Kidney glomerular epithelial cell (primary cell): ENCODE results near the gene NFIA.

Experiments
- DNase-seq: peaks from one replicate; lab custom pipeline; 2025; lab: John Stamatoyannopoulos, UW

NFIA gene

DNA sequence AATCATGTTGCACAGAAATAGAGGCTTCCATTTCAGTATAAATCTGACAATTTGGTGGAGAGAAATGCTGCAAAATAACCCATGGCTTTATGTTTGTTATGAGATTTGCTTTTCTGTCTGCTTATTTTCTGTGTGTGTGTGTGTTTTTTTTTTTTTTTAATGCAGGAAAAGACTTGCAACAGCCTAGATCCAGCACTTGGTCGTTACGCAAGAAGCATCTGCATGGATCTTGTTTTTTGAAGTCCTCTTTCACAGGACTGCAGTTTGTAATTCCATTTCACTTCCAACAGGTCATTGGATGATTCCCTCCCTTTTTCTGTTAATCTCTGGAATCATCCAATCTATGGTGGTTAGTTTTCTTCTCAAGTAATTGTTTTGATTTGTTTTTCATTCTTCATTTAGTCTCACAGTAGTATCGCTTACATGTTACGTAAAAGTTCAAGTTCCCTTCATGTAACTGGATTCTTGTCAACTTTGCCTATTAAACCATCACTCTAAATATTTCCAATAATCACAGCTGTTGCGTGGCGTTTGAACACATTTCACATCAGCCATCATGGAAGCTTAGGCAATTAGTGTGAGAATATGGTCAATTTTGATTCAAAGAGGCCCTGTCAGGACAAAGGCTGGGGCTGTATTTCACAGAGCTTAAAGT lies 312.9 kb downstream of the NFIA start:
- DNase-seq = no peak

DNA sequence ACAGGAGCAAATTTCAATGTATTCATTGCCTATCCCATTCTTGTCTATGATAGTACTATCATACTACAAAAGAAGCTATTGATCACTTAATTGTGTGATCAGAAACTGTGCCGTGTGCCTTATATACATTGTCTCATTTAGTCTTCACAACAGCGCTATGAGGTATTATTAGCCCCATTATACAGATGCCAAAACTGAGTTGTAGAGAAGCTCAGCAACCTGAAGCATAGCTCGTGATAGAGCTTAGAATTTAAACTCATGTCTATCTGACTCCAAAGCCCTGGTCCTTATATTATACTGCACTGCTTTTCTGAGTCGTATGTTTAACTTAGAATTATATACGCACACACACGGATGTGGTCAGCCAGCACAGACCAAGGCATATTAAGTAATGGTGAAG lies 315.1 kb downstream of the NFIA start:
- no peak for DNase-seq

DNA sequence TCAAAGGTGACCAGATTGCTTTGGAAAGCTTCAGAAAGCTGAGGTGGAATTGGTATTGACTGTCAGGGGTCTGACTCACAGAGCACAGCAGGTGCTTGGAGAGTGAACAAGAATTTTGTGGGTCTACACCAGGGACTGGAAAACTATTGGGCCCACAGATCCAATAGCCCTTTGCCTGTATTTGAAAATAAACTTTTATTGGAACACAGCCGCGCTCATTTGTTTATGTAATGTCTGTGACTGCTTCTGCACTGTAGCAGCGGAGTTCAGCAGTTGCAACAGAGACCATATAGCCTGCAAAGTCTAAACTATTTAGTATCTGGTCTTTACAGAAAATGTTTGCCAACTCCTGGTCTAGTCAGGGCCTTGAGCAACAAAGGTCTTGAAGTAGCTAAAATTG lies 315.6 kb downstream of the NFIA start:
- DNase-seq = no peak

DNA sequence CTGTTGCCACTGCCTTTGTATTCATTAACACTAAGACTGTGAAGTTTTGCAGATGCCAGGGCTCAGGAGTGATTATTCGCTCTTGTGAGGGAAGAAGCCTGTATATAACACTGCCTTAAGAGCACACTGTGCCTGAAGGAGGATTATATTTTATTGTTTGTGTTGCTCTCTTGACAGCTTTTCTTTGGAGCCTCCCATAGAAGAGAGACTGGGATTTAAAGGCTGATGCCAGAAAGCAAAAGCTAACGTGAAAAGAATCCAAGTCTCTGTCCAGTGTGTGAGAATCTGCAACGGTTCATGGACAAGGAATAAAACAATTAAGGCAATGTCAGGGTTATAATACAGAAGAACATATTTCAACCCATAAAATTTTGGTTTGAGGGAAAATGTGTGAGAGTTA lies 316.8 kb downstream of the NFIA start:
- no peak for DNase-seq

DNA sequence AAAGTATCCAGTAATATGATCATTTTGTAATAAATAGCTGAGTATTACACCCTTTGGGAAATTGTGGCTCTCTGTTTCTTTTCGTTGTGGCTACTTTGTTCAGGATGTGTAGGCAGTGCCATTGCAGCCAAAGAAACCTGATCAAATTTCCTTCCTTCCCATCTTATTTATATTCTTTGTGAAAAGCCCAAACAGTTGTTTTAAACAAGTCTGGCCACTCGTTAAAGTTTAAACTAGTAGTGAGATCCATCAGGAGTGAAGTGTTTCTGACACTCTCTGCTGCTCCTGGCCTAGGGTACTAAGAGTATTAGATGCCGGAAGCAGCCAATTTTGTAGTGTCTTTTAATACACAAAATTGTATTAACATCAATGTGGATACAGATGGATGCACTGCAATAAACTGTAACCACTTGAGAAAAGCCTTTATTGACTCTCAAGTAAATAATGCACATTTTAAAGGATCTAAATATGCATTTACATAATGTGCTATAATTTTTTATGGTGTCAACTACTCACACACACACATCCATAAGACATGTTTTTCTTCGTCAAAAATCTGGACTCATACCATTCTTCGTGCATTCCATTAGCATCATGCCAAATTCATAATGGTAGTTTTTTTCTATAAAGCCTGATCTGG lies 317.9 kb downstream of the NFIA start:
- DNase-seq = no peak

DNA sequence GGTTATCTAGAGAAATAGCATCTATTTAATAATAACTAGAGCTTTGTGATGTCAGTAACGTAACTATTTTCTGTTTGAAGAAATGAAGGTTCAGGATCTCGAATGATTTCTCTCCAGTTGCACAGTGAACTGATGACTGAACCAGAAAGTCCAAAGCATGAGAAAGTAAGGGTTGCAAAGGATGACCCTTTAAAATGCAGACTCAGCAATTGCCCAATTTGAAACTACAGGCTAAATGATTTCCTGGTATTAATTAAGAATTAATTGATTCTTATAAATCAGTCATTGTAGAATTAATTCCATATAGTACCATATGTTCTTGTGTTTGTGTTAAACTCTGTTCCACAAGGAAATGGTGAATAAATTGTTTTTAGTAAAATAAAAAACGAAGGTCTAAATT lies 318.6 kb downstream of the NFIA start:
- no peak for DNase-seq

DNA sequence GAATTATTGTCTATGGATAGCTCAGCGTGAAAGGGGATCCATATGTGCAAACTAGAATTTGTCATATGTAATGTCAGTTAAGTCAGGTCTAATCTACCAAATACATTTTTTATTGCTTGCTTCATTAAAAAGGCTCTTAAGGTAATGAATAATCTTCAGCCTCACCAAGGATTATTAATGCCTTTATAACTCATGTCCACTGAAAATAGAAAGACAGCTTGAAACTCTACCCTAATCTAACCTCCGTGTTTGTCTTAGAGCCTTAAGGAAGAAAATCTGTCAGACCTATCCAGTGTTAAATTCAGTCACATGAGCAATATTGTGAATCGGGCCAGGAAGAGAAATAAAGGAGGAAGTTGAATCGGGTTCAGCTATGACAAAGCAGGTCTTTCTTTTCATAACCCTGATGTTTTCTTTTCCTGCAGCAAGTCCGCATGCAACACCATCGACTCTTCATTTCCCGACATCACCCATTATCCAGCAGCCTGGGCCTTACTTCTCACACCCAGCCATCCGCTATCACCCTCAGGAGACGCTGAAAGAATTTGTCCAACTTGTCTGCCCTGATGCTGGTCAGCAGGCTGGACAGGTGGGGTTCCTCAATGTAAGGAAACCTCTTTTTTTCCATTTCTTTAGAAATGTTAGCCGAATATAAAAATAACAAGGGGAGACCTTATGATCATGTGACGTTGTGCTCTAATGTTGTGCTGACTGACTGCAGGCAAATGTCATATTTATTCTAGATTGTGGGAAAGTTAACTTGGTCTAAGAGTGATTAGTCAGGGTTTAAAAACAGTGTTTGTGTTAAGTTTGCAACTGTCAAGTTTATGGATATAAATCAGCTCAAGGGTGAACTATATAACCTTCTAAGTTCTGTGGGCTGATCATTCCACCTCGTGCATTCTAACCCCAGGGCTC lies 321.6 kb downstream of the NFIA start:
- peak; percentile 19 for DNase-seq

DNA sequence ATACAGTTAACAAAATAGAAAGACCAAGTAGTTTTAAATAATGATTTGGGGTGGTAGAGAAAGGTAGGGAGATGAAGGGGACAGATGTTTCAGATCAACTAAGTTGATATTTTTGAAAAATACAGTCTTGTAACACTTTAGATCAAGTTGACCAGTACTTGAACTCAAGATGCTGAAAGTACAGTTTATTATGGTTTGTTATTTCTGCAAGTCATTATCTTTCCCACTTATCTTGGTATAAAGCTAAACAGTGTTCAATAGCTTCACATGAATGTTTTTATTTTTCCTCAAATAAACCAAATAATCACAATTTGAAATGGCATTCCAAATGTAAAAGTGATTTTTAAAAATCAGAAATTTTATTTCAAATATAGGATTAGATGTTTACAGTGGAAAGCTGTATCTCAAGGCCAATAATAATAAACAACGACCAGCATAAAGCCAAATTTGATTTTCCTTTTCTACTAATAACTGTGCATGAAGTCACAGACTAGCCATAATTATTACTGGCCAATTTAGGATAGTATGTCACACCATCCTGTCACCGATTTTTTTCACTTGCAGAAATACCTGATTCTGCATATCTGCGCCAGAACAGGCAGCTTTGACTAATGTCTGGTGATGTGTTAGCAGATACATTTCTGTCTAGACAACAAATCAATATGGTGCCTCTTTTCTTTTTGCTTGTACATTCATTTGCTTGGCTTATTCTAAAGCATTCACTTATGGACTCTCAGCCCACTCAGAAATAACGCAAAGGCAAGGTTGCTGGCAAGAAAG lies 322.4 kb downstream of the NFIA start:
- DNase-seq = no peak

DNA sequence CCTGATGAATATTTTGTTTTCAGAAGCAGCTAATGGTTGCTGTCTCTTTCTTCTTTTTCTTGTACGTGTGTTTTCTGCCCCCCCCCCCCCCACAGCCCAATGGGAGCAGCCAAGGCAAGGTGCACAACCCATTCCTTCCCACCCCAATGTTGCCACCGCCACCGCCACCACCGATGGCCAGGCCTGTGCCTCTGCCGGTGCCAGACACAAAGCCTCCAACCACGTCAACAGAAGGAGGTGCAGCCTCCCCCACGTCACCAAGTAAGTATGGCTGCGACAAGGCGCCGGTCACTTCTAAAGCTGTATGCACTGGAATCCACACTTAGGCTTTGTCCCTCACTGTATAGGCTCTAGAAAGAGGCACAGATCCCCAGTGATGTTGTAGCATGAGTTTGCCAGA lies 324.1 kb downstream of the NFIA start:
- no peak for DNase-seq

DNA sequence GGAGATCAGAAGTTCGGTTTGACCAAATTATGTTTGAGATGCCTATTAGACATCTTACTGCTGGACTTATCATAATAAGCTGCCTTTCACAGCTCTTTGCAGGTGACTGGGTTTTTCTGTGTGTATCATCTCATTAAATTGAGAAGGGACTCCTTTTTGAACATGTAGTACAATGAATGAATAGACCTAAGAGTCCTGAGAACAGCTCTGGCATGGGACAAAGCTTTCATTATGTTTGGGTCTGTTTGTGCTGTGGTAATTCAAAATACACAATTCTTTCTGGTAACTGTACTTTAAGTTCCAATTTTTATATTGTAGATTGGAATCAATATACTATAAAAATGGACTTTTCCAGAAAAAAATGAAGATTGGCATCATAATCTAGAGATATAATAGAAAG lies 330.2 kb downstream of the NFIA start:
- DNase-seq = no peak

DNA sequence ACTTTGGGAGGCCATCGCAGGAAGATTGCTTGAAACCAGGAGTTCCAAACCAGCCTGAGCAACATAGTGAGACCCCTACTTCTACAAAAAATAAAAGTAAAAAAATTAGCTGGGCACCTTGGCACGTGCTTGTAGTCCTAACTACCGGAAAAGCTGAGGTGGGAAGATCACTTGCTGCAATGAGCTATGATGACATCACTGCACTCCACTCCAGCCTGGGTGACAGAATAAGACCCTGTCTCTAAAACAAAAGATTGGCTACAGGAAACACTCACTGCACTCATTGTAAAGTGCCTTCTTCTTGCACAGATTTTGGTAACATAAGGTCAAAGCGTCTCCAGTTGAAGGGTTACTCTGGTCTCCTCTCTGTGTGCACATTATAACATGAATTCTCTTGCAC lies 336.8 kb downstream of the NFIA start:
- DNase-seq = no peak

DNA sequence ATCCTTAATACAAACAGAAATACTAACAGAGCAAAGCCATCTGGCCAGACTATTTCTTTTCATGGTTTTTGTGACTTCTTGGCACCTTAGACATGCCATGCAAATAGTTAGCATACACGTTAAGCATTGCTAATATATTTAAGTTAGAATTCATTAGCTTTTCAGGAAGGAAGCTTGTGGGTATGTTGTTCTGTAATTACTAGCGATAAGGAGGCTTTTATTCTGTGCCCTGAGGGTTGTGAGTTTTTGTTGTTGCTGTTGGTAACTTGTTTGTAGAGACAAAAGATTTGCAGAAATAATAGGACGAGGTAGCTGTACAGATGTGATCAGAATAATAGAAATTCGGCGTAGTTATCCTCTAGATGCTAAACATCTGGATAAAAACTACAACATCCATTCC lies 337.3 kb downstream of the NFIA start:
- no peak for DNase-seq

DNA sequence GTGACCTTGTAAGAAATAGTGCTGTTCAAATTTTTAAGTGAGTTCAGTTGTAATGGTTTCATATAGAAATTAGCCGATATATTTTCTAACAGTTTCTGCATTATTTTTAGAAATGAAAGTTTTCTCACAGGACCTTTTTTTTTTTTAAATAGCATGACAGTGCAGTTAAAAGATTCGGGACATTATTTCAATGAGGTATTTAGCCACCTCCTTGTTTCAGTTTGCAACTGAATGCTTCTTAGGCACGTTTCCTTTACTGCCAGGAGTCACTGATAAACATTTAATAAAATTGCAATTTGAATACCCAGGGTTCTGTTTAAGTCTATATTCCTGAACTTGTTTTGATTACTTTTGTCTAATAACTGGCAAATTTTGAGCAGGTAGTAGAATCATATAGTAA lies 337.9 kb downstream of the NFIA start:
- DNase-seq = no peak

DNA sequence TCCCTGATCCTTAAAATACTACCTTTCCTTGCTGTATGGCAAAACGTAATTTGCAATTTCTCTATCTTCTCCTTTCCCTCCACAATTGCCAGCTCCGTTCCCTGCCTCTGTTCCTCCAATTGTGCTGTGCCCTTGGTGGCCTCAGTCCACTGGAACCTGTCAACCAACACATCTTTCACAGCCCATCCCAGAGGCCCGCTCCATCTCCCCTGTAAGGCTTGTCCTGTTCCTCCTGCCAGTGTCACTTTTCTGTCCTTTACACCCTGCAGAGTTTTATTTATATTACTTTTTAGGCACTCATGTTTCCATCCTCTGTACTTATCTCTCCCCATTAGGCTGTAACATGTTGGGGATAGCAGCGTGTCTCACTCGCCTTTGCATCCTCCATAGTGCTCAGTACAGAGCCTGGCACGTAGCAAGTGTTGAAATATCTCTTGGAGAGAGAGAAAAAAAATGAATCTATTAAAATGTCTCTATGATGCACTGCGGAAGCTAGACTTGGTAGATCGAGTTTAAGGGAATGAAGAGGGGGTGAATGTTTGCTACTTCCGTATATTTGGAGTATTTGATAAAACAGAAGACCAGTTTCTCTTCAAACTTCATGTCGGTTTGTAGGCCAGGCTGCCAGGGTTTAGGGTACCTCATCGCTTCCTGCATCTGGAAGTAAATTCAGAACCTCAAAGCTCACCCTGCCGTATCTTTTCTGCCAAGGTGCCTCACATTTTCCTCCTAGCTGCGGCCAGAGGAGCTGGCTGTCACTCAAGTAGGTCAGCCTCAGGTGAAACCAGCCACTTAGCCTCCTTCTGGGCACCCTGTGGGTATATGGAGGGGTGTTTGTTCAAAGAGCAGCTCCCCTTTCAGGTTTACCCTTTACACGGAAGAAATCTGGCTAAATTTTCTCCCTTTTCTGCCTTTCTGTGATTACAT lies 338.8 kb downstream of the NFIA start:
- no peak for DNase-seq

DNA sequence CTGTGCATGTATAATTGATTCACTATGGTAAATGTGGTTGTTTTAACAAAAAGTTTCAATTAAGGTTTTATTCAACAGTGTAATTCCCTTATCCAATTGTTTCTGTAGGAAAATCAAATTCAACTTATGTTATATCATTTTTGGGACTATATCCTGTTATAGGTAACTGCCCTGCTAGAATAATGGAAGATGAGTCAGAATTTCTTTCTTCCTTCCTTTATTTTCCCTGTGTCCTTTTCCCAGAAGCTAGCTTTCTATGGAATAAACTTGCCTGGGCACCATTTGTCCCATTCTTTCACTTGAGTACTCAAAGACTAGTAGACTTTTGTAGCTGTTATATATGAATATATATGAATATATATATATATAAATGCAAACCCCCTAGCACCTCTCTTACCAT lies 341.3 kb downstream of the NFIA start:
- no peak for DNase-seq

DNA sequence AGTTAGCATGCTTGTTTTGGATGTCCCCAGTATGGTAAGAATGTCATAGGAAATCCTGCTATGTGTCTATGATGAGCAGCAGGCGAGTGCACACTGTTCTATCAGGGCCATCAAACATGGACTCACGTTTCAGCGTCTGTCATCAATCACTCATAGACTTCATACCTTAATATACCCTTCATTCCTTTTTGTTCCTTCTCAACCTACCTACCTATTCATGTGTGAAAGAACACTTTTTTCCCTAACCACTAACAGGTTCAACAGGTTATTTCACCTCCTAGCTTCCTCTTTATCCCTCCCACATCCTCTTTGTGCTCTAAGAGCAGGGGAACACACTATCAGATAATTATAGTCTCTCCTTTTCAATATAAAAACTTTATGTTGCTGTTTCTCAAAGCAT lies 342.0 kb downstream of the NFIA start:
- no peak for DNase-seq

DNA sequence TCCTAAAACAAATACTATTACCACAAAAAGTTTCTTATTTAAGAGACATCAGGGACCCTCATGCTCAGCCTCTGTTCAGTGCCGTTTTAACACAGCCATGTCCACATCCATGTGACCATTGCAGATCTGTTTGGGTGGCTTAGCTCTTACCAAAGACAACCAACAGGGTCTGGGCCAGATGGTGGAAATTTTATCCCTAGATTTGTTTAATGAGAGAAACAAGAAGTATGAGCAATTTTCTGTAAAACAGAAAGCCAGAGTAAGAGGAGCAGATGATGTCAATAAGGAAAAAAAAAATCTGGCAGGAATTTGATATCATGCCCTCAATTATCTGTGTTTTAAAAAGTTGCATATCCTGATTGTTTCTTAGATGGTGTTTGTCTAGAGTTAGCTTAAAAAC lies 342.7 kb downstream of the NFIA start:
- DNase-seq = no peak

DNA sequence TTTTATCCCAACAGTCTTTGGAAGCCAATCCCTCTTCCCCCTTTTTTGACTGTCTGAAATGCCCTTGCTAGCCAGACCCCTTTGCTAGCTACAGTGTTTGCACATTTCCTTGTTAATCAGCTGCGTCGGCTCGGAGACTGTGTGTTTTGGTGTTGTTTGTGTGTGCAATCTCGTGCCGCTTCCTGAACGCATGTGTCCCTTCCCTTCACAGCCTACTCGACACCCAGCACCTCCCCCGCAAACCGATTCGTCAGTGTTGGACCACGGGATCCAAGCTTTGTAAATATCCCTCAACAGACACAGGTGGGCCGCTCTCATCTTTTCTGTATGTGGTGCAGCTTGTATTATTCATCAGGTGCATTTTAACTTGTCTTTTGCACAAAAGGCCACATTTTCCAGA lies 343.9 kb downstream of the NFIA start:
- no peak for DNase-seq

DNA sequence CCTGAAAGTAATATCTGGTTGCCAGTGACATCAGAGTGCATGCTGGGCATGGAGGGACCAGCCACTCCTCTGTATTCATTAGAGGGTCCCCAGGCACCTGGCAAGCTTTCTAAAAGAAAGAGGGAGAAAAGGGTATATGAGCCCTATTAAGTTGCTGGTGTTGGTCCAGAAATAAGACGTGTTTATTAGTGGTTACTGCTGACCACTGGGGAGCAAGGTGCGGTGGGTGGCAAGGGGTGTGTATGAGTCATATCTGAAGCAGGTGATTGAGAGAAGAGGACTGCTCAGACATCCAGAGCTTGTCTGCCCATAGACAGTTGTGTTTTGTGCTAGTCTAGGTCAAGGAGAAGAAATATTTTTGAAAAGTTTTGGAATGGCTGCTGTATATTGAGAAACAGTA lies 344.5 kb downstream of the NFIA start:
- DNase-seq = no peak

DNA sequence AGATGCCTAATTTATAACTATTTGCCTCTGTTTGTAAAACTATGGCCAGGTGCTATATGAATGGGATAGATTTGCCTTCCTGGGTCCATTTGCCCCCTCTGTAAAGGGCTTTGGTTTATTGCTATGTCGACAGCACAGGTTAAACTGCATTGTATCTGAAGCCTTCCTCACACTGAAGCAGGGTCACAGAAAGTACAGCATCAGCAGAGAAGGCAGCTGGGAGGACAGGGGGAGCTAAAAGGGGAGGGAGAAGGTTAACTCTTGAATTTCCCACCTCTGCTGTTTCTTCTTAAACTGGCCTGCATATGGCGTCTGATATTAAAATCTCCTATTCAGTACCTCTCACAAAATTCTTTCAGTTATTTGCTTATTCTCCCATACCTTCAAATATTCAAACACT lies 345.1 kb downstream of the NFIA start:
- no peak for DNase-seq

DNA sequence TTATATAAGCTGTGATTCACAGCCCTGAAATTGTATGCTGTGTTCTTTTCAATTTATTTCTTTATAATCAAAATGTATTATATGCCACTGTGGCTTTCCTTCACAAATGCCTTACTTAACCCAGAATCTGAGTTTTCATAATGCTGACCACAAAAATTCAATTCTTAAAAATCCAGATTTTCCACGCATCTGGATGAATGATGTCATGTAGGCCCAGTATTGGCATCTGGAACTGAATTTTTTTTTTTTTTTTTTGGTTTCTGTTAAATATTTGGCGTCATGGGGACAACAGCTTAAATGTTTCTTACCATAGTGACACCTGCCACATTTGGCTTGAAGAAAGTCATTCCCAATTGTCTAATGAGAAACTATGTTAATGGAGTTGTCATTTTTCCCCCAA lies 345.8 kb downstream of the NFIA start:
- DNase-seq = no peak
